ENCODE results near the gene AK4. TPM values are rescaled to one million over a fixed set of nuclear protein-coding genes. Genes with fewer than 3 reads are reported as not detected.

The AK4 gene
- total and polyA plus RNA-seq, 9 donors = 1.7 to 25.6 (median 13.2) TPM

- WGBS, 3 donors = 16 to 34% (median 16%) methylated on average over 6 of the region's 6 CpGs
- TF ChIP-seq CTCF (IDR thresholded peaks at IDR 0.05) (peak in 2 of 3 donors; percentile 57 to 60), POLR2A (IDR thresholded peaks at IDR 0.05) (no peak), EP300 (IDR thresholded peaks at IDR 0.05) (no peak)
- Histone ChIP-seq H3K4me1 (ENCODE audit: insufficient read depth) (no peaks in the 10 kb centered on the region), H3K9me3 (no peaks in the 10 kb centered on the region), H3K4me3 (no peak overlapping the region), H3K27ac (no peak overlapping the region), H3K36me3 (no peaks in the 10 kb centered on the region), H3K27me3 (no peaks in the 10 kb centered on the region)
- peak in 2 of 5 donors; percentile 19 to 36 for DNase-seq
- intact Hi-C loops (cut with DNase I) = no loop called here
Measured at GRCh38 chr1:65209005-65209885, 61.2 kb downstream of the AK4 start.

- Histone ChIP-seq H3K9me3 (no peaks in the 10 kb centered on the region), H3K27ac (no peak overlapping the region), H3K4me1 (ENCODE audit: insufficient read depth) (no peaks in the 10 kb centered on the region), H3K36me3 (no peaks in the 10 kb centered on the region), H3K4me3 (no peak overlapping the region), H3K27me3 (no peaks in the 10 kb centered on the region)
- intact Hi-C loops (cut with DNase I) = loop anchor here in 3 of 4 donors (10.0 kb wide), 2 partner anchors 366 to 484 kb away; no protein-coding TSS in a partner anchor
- 91 to 95% (median 95%) methylated on average over 5 of the region's 5 CpGs for WGBS, 3 donors
- no peak for DNase-seq
- TF ChIP-seq POLR2A (IDR thresholded peaks at IDR 0.05) (no peak), CTCF (IDR thresholded peaks at IDR 0.05) (no peak), EP300 (IDR thresholded peaks at IDR 0.05) (no peak)
Measured at GRCh38 chr1:65210325-65210724, 62.3 kb downstream of the AK4 start.

- no peak for TF ChIP-seq CTCF (IDR thresholded peaks at IDR 0.05)
- TF ChIP-seq EP300 (IDR thresholded peaks at IDR 0.05) = no peak
- TF ChIP-seq POLR2A (IDR thresholded peaks at IDR 0.05) = no peak
- no peaks in the 10 kb centered on the region for H3K9me3 ChIP-seq
- no peak for DNase-seq
- WGBS, 3 donors = 90 to 92% (median 91%) methylated on average over 6 of the region's 6 CpGs
- intact Hi-C loops (cut with DNase I) = loop anchor here in 3 of 4 donors (10.0 kb wide), 2 partner anchors 367 to 483 kb away; no protein-coding TSS in a partner anchor
- no peaks in the 10 kb centered on the region for H3K27me3 ChIP-seq
- H3K27ac ChIP-seq = no peak overlapping the region
- H3K4me3 ChIP-seq = no peak overlapping the region
- no peaks in the 10 kb centered on the region for H3K36me3 ChIP-seq
- no peaks in the 10 kb centered on the region for H3K4me1 ChIP-seq (ENCODE audit: insufficient read depth)
Measured at GRCh38 chr1:65211331-65211730, 63.3 kb downstream of the AK4 start.

GRCh38 chr1:65213271-65214023, 65.4 kb downstream of the AK4 start:
- Histone ChIP-seq H3K4me1 (ENCODE audit: insufficient read depth) (no peaks in the 10 kb centered on the region), H3K9me3 (no peaks in the 10 kb centered on the region), H3K4me3 (no peak overlapping the region), H3K27me3 (no peaks in the 10 kb centered on the region), H3K36me3 (no peaks in the 10 kb centered on the region), H3K27ac (no peak overlapping the region)
- DNase-seq = no peak
- intact Hi-C loops (cut with DNase I) = loop anchor here in 3 of 4 donors (10.0 kb wide), 2 partner anchors 369 to 481 kb away; no protein-coding TSS in a partner anchor
- WGBS, 3 donors = 72 to 77% (median 72%) methylated on average over 5 of the region's 5 CpGs
- TF ChIP-seq POLR2A (IDR thresholded peaks at IDR 0.05) (no peak), CTCF (IDR thresholded peaks at IDR 0.05) (no peak), EP300 (IDR thresholded peaks at IDR 0.05) (no peak)

All from ovary (tissue), 9 donors.